ENCODE data around the gene TACR2.

DNA sequence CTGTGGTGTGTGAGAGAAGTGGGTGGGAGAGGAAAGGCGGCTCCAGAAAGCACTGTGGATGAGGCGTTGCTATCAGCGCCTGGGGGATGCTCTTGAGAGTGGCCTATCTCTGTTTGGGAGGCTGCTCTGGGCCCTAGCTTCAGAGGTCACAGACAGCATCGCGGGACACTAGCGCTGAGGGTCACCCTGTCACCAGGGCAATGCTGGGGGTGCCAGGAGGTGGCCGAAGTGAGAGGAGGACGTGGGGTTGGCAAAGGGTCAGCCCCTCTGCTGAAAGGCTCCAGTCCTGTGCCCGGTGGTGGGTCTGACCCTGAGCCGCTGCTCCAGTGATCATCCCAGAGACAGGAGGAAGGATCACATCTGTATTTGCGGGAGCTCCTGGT is 3.0 kb upstream of the TACR2 start:
- TF ChIP-seq, protein P1, sequence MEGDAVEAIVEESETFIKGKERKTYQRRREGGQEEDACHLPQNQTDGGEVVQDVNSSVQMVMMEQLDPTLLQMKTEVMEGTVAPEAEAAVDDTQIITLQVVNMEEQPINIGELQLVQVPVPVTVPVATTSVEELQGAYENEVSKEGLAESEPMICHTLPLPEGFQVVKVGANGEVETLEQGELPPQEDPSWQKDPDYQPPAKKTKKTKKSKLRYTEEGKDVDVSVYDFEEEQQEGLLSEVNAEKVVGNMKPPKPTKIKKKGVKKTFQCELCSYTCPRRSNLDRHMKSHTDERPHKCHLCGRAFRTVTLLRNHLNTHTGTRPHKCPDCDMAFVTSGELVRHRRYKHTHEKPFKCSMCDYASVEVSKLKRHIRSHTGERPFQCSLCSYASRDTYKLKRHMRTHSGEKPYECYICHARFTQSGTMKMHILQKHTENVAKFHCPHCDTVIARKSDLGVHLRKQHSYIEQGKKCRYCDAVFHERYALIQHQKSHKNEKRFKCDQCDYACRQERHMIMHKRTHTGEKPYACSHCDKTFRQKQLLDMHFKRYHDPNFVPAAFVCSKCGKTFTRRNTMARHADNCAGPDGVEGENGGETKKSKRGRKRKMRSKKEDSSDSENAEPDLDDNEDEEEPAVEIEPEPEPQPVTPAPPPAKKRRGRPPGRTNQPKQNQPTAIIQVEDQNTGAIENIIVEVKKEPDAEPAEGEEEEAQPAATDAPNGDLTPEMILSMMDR (conservative IDR thresholded peaks at IDR 0.05) = no peak
- no peak for TF ChIP-seq ZFX (IDR thresholded peaks at IDR 0.05)

Measured in C4-2B (cell line).